ENCODE results near the gene PDGFRB. TPM values are rescaled to one million over a fixed set of nuclear protein-coding genes. Genes with fewer than 3 reads are reported as not detected.

Gene PDGFRB
- total RNA-seq, 1 donor from 2014 or later = 89.3 TPM

DNA sequence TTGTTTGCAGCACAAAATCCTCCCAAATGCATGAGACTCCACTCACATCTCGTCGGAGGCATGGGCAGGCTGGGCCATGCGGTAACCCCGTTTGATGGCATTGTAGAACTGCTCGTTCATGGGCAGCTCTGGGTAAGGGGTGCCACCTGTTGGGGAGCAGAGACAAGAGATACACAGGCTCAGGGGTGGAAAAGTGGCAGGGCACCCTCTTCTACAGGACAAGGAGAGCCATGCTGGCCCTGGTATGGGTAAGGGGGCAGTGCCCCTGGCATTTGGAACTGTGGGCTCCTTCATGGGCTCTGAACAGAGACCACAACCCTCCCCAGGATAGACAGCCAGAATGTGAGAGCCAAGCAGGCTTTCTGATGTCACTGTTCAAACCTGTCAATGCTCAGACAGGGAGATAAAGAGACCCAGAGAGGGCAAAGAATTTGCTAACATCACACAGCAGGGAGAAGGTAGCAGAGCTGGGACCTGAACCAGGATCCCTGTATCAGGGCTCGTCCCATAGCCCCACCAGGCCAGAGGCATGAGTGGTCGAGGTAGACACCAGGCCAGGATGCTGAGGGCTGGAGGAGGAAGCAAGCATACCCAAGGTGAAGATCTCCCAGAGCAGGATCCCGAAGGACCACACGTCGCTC is 36.1 kb downstream of the PDGFRB start:
- Histone ChIP-seq H3K9me3 (no peaks in the 10 kb centered on the region), H3K4me3 (no peak overlapping the region), H3K4me1 (peaks cover 15% of the 10 kb centered on the region), H3K36me3 (peaks cover 72% of the 10 kb centered on the region), H3K27ac (no peak overlapping the region), H3K27me3 (ENCODE audit: low read depth) (no peaks in the 10 kb centered on the region)
- intact Hi-C loops (cut with DNase I) = no loop called here
- TF ChIP-seq, protein P1, sequence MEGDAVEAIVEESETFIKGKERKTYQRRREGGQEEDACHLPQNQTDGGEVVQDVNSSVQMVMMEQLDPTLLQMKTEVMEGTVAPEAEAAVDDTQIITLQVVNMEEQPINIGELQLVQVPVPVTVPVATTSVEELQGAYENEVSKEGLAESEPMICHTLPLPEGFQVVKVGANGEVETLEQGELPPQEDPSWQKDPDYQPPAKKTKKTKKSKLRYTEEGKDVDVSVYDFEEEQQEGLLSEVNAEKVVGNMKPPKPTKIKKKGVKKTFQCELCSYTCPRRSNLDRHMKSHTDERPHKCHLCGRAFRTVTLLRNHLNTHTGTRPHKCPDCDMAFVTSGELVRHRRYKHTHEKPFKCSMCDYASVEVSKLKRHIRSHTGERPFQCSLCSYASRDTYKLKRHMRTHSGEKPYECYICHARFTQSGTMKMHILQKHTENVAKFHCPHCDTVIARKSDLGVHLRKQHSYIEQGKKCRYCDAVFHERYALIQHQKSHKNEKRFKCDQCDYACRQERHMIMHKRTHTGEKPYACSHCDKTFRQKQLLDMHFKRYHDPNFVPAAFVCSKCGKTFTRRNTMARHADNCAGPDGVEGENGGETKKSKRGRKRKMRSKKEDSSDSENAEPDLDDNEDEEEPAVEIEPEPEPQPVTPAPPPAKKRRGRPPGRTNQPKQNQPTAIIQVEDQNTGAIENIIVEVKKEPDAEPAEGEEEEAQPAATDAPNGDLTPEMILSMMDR (IDR thresholded peaks at IDR 0.05) = no peak
- DNase-seq (no peak), ATAC-seq (no peak)

DNA sequence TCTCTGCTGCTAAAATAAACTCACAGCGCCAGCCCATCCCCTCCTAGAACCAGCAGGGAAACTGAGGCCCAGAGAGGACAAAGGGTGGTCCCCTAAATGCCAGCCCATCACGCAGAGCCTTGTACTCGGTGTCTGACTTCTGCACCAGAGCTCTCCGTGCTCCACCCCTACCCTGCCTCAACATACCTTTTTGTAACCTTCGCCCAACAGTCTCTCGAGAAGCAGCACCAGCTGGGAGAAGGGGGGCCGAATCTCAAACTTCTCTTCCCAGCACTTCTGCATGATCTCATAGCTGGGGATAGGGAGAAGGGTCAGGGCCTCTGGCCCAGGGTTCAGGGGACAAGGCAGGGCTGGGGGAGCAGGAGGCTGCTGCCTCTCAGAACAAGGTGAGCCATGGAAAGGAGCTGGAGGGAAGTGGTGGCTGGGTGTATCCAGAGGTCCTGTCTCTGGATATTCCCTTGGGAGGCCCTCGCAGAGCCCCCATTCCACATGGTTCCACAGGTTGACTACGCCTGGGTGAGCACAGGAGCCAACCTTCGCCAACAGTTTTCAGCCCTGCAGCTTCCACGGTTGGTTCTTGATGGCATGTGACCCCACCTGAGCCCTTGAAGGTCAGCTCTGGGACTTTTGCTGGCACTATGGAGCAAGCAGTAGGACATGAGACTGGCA is 37.0 kb downstream of the PDGFRB start:
- H3K9me3 ChIP-seq = no peaks in the 10 kb centered on the region
- H3K4me1 ChIP-seq = peaks cover 9% of the 10 kb centered on the region
- TF ChIP-seq, protein P1 (IDR thresholded peaks at IDR 0.05) = no peak
- H3K27me3 ChIP-seq (ENCODE audit: low read depth) = no peaks in the 10 kb centered on the region
- H3K4me3 ChIP-seq = no peak overlapping the region
- intact Hi-C loops (cut with DNase I) = no loop called here
- H3K27ac ChIP-seq = no peak overlapping the region
- H3K36me3 ChIP-seq = peaks cover 66% of the 10 kb centered on the region
- no peak for DNase-seq
- no peak for ATAC-seq

DNA sequence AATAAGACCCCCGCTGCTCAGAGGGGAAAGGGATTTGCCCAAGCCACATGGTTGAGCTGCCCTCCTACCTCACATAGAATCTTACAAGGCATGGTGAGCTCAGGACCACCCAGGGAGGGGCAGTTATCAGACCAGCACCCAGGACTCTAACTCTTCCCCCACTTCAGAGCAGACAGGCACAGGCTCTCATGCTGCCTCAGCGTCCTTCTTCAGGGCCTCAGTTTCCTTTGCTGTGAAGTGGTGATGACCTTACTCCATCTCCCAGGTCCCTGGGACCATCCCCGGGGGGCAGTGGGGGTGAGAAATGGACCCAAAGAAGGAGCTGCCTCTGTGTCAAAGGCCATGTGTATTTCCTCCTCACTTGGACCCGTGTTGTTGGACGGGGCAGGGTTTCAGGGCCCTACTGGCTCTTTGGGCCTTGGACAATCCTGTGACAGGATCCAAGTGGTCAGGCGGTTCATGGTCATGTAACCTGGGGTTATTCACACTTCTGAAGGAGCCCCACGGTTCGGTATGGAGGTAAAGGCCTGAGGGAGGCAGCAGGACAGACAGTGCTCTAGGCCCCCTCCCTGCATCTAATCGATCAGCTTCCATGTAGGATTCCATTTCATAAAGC is 37.6 kb downstream of the PDGFRB start:
- Histone ChIP-seq H3K9me3 (no peaks in the 10 kb centered on the region), H3K36me3 (peaks cover 59% of the 10 kb centered on the region), H3K4me3 (no peak overlapping the region), H3K4me1 (peaks cover 9% of the 10 kb centered on the region), H3K27me3 (ENCODE audit: low read depth) (no peaks in the 10 kb centered on the region), H3K27ac (no peak overlapping the region)
- intact Hi-C loops (cut with DNase I) = no loop called here
- TF ChIP-seq, protein P1 (IDR thresholded peaks at IDR 0.05) = no peak
- DNase-seq = no peak
- ATAC-seq = no peak

DNA sequence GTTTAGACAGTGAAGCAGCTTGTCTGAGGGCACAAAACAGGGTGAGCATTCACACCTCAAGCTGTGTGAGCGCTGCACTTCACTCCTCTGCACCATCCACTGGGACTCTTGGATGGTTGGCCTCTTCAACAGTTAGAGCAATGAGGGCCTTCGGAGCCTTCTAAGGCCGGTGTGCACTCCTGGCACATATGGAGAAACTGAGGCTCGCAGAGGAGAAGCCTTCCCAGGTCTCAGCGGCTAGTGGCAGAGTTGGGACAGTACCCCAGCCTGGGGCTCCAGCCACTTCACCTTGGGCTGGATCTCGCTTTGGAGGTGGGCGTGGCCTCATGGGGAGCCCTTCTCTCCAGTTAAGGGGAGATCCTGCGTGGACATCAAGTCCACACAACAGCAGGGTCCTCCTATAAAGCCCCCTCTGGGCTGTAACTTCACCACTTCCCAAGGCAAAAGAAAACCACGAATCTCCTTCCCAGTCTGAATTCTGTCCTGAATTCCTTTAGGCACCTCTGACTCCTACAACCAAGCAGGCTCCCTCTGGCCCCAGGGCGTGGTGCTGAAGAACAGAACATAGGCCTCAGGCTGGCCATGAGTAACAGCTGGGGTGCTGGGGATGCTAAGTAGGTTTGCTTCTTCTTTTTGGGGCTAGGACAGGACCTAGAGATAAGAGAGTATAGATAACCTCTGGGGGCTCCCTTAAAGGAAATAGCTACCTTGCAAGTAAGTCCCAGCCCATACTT is 38.8 kb downstream of the PDGFRB start:
- ATAC-seq = no peak

More for the DNA sequence above, 38.8 kb downstream of the PDGFRB start:
- TF ChIP-seq, protein P1 (IDR thresholded peaks at IDR 0.05) = no peak
- no peak for DNase-seq
- no peaks in the 10 kb centered on the region for H3K27me3 ChIP-seq (ENCODE audit: low read depth)
- H3K4me1 ChIP-seq = peaks cover 16% of the 10 kb centered on the region
- no peaks in the 10 kb centered on the region for H3K9me3 ChIP-seq
- H3K27ac ChIP-seq = no peak overlapping the region
- intact Hi-C loops (cut with DNase I) = no loop called here
- H3K36me3 ChIP-seq = peaks cover 49% of the 10 kb centered on the region
- H3K4me3 ChIP-seq = no peak overlapping the region
